LNCaP clone FGC (cell line): ENCODE data around the gene AFF4.

ENCODE experiments used
- DNase-seq: peaks from one replicate; pipeline ENCODE4 v3.0.0-alpha.2; 2011; ENCODE audit warnings: low read depth
- H3K4me3 ChIP-seq: 2 replicates; pipeline ENCODE4 v1.5.1; 2011; ENCODE audit warnings: mild to moderate bottlenecking, low read depth, low read length, control low read depth
- CTCF ChIP-seq: IDR thresholded peaks from 2 replicates; pipeline ENCODE4 v1.5.1; 2012; ENCODE audit warnings: mild to moderate bottlenecking; ENCODE audit not compliant: control insufficient read depth, insufficient read depth; ENCODE audit errors: extremely low read depth

Gene AFF4

GRCh38 chr5:132916086-132916485 is 47.3 kb downstream of the AFF4 start:
- no peak for DNase-seq
- TF ChIP-seq CTCF, result no peak
- H3K4me3 ChIP-seq, result no peak overlapping the region

GRCh38 chr5:132915681-132916080 is 47.8 kb downstream of the AFF4 start:
- TF ChIP-seq CTCF, result no peak
- DNase-seq, result no peak
- H3K4me3 ChIP-seq, result no peak overlapping the region

GRCh38 chr5:132909702-132910101 is 53.7 kb downstream of the AFF4 start:
- H3K4me3 ChIP-seq, result no peak overlapping the region
- no peak for TF ChIP-seq CTCF
- DNase-seq, result no peak

GRCh38 chr5:132907161-132907560 is 56.3 kb downstream of the AFF4 start:
- DNase-seq, result no peak

GRCh38 chr5:132905938-132906337 is 57.5 kb downstream of the AFF4 start:
- DNase-seq, result peak; percentile 98
- no peak for TF ChIP-seq CTCF
- H3K4me3 ChIP-seq, result no peak overlapping the region

More at GRCh38 chr5:132907161-132907560, 56.3 kb downstream of the AFF4 start:
- no peak for TF ChIP-seq CTCF
- no peak overlapping the region for H3K4me3 ChIP-seq

- no peak for TF ChIP-seq CTCF
- no peak for DNase-seq
- no peak overlapping the region for H3K4me3 ChIP-seq
Measured at GRCh38 chr5:132901730-132902129, 61.7 kb downstream of the AFF4 start.

- H3K4me3 ChIP-seq, result no peak overlapping the region
- DNase-seq, result no peak
- TF ChIP-seq CTCF, result no peak
Measured at GRCh38 chr5:132901036-132901435, 62.4 kb downstream of the AFF4 start.
